K562 (cell line): Measurements from ENCODE around the gene CACNA1A. TPM values are rescaled to one million over a fixed set of nuclear protein-coding genes. Genes with fewer than 3 reads are reported as not detected.

Experiments
- ATAC-seq: fragments of 200-7000 bp; cut with Tn5 transposase; 3 replicates; pipeline ENCODE4 v1.9.1; 2020; ENCODE audit warnings: moderate library complexity
- BruUV-seq: library from RNA; stranded (reverse); fragments of 400-500 nt; replicated peaks from 2 replicates; lab custom pipeline; 2021; lab: Mats Ljungman, UMichigan
- CTCF ChIA-PET: fragments of 300-600 bp; formaldehyde crosslinking; extraction: SDS; loops from one replicate; lab custom pipeline; 2021; ENCODE audit warnings: low intra/inter-chr PET ratio; lab: Yijun Ruan, JAX
- POLR2A ChIA-PET: fragments of 300-600, 350-650 bp; sonication (Branson Sonifier 250); formaldehyde crosslinking; extraction: SDS; loops from one replicate; lab custom pipeline; 2021; ENCODE audit warnings: antibody characterized with exemption, inconsistent platforms; lab: Yijun Ruan, JAX
- DNase-seq, 4 experiments: peaks; one replicate each; pipeline versions ENCODE4 v3.0.0 to v3.0.0-alpha.2; 2011 to 2018; ENCODE audit warnings: low spot score in 3 of 4, mixed read lengths in 3 of 4; ENCODE audit errors: extremely low read depth in 1 of 4
- FAIRE-seq: peaks from 2 replicates; lab custom pipeline; 2011; peaks lifted over from hg19 to GRCh38; lab: Jason Lieb, UNC
- H2AFZ ChIP-seq: 2 replicates; pipeline ENCODE4 v1.6.0; 2011; ENCODE audit warnings: low read depth, low read length, control low read depth, inconsistent platforms
- H3K27ac ChIP-seq: fragments of 200-600 bp; 3 replicates; pipeline ENCODE4 v1.8.0; 2011; ENCODE audit warnings: low read depth, mild to moderate bottlenecking, control low read depth, inconsistent platforms, low read length, moderate library complexity, mixed read lengths; ENCODE audit errors: extremely low read depth
- H3K27me3 ChIP-seq, 2 experiments: fragments of 300-600 bp in 1 of 2; 2 replicates in 1 of 2; 3 replicates in 1 of 2; pipeline versions ENCODE4 v1.6.0 to v1.8.0; 2011; ENCODE audit warnings: inconsistent platforms in 2 of 2, low read length in 2 of 2, mild to moderate bottlenecking in 1 of 2, mixed read lengths in 1 of 2, moderate library complexity in 1 of 2; ENCODE audit not compliant: control insufficient read depth in 2 of 2, insufficient read depth in 2 of 2
- H3K36me3 ChIP-seq: fragments of 300-600 bp; 3 replicates; pipeline ENCODE4 v1.8.0; 2011; ENCODE audit warnings: mild to moderate bottlenecking, low read length, inconsistent platforms; ENCODE audit not compliant: control insufficient read depth, insufficient read depth
- H3K4me1 ChIP-seq, 2 experiments: fragments of 200-600 bp in 1 of 2; replicated peaks in 1 of 2; 2 replicates in 1 of 2; 3 replicates in 1 of 2; pipeline versions ENCODE4 v1.5.1 to v1.8.0; 2011; ENCODE audit warnings: inconsistent platforms in 2 of 2, low read length in 2 of 2, mild to moderate bottlenecking in 1 of 2, mixed read lengths in 1 of 2, moderate library complexity in 1 of 2; ENCODE audit not compliant: control insufficient read depth in 2 of 2, insufficient read depth in 2 of 2
- H3K4me2 ChIP-seq: 2 replicates; pipeline ENCODE4 v1.6.1; 2011; ENCODE audit warnings: low read length, control low read depth, inconsistent platforms, mixed read lengths; ENCODE audit not compliant: insufficient read depth
- H3K4me3 ChIP-seq: fragments of 200-600 bp; sonication (generic), shearing (Covaris generic); 2 replicates; pipeline ENCODE4 v1.5.1; 2016; ENCODE audit warnings: control low read depth, inconsistent platforms
- H3K79me2 ChIP-seq: fragments of 200-600 bp; 3 replicates; pipeline ENCODE4 v1.8.0; 2011; ENCODE audit warnings: low read length, inconsistent platforms; ENCODE audit not compliant: control insufficient read depth, insufficient read depth
- H3K9ac ChIP-seq, 2 experiments: 2 replicates each; pipeline versions ENCODE4 v1.6.0 to v1.6.1; 2011; ENCODE audit warnings: low read depth in 2 of 2, low read length in 2 of 2, control low read depth in 1 of 2, inconsistent platforms in 1 of 2, mild to moderate bottlenecking in 1 of 2, mixed read lengths in 1 of 2; ENCODE audit not compliant: insufficient read depth in 1 of 2
- H3K9me1 ChIP-seq: one replicate; pipeline ENCODE4 v1.6.0; 2011; ENCODE audit warnings: inconsistent platforms, mild to moderate bottlenecking, low read length, moderate library complexity; ENCODE audit not compliant: control insufficient read depth, insufficient read depth
- H3K9me3 ChIP-seq: replicated peaks from 2 replicates; pipeline ENCODE4 v1.5.1; 2011; ENCODE audit warnings: low read depth, low read length, inconsistent platforms; ENCODE audit not compliant: control insufficient read depth, insufficient read depth
- H4K20me1 ChIP-seq: replicated peaks from 2 replicates; pipeline ENCODE4 v1.6.1; 2011; ENCODE audit warnings: low read length, inconsistent platforms, mixed read lengths; ENCODE audit not compliant: control insufficient read depth, insufficient read depth
- BACH1 ChIP-seq: fragments of 200-800 bp; sonication (Bioruptor generic); IDR thresholded peaks from 2 replicates; pipeline ENCODE4 v1.6.1; 2016; ENCODE audit warnings: missing genetic modification characterization, missing compliant biosample characterization
- HIVEP1 ChIP-seq: fragments of 250-450 bp; sonication (Bioruptor Pico); IDR thresholded peaks from 2 replicates; pipeline ENCODE4 v1.4.0; 2020; ENCODE audit warnings: mild to moderate bottlenecking
- ZFP36 ChIP-seq: fragments of 150-350 bp; IDR thresholded peaks from 2 replicates; pipeline ENCODE4 v1.6.1; 2018; ENCODE audit warnings: low read length, low read depth; ENCODE audit not compliant: partially characterized antibody
- ZKSCAN3 ChIP-seq: fragments of 250-450 bp; sonication (Bioruptor Pico); IDR thresholded peaks from 2 replicates; pipeline ENCODE4 v1.4.0; 2020
- ZNF143 ChIP-seq: sonication (generic); formaldehyde crosslinking; IDR thresholded peaks from 2 replicates; pipeline ENCODE4 v1.9.0; 2022; ENCODE audit warnings: mild to moderate bottlenecking, missing genetic modification reagents
- ZNF431 ChIP-seq: sonication (generic); formaldehyde crosslinking; IDR thresholded peaks from 2 replicates; pipeline ENCODE4 v1.8.0; 2022; ENCODE audit warnings: mild to moderate bottlenecking, missing genetic modification reagents
- ZNF75A ChIP-seq: fragments of 450-650 bp; formaldehyde crosslinking; IDR thresholded peaks from 2 replicates; pipeline ENCODE4 v1.4.0; 2020; ENCODE audit warnings: mild to moderate bottlenecking
- ZNF76 ChIP-seq: fragments of 250-450 bp; sonication (Bioruptor Pico); IDR thresholded peaks from 2 replicates; pipeline ENCODE4 v1.4.0; 2020; ENCODE audit warnings: mild to moderate bottlenecking, moderate library complexity, borderline replicate concordance
- ZNF785 ChIP-seq: fragments of 250-450 bp; sonication (Bioruptor Pico); IDR thresholded peaks from 2 replicates; pipeline ENCODE4 v1.4.0; 2020; ENCODE audit warnings: mild to moderate bottlenecking
- WGBS: fragments of 100-300 bp; shearing (Covaris generic); methylation state at CpG from one replicate; pipeline ENCODE4 v1.1.6; 2016; ENCODE audit warnings: low coverage, mixed read lengths; ENCODE audit not compliant: insufficient coverage; ENCODE audit errors: missing lambda C conversion rate; 5-methylcytosine and 5-hydroxymethylcytosine counted together
- in situ Hi-C: fragments of 300-500 bp; cut with MboI; formaldehyde crosslinking; loops from 4 replicates; pipeline ENCODE4 v1.15.0; 2018; ENCODE audit warnings: inconsistent platforms, mixed read lengths
- intact Hi-C: fragments of 100-400 bp; cut with micrococcal nuclease; formaldehyde crosslinking; loops from 2 replicates; pipeline ENCODE4 v1.14.2; 2022
- polyA plus RNA-seq, 8 experiments: library from polyadenylated mRNA; depleted of rRNA in 4 of 8; stranded (reverse) in 5 of 8; unstranded in 3 of 8; fragments of >200 nt; fragmentation: Nextera tagmentation in 2 of 8; fragmentation: Illumina TruSeq in 1 of 8; extraction: Ambion mirVana in 2 of 8; extraction: Trizol in 1 of 8; gene quantifications; 2 replicates each; pipeline versions ENCODE4 v1.2.1 to v1.2.3, GENCODE V29; 2011 to 2014; ENCODE audit warnings: inconsistent platforms in 1 of 8, missing spikeins in 1 of 8
- total RNA-seq, 7 experiments: library from RNA; depleted of rRNA in 6 of 7; stranded (reverse); fragments of >200 nt in 6 of 7; fragmentation: Illumina TruSeq in 2 of 7; extraction: Trizol in 2 of 7; gene quantifications; 2 replicates each; pipeline versions ENCODE4 v1.2.1 to v1.2.3, GENCODE V29; 2011 to 2021; ENCODE audit warnings: low replicate concordance in 1 of 7
- TF ChIP-seq, protein P1 (sequence below), 2 experiments: fragments of 200-800 bp in 1 of 2; sonication (Bioruptor generic) in 1 of 2; sonication (generic) in 1 of 2; formaldehyde crosslinking in 1 of 2; IDR thresholded peaks in 1 of 2; conservative IDR thresholded peaks in 1 of 2; 2 replicates each; pipeline versions ENCODE4 v1.5.0 to v1.6.1; 2016 to 2020; ENCODE audit warnings: missing compliant biosample characterization in 1 of 2, missing genetic modification characterization in 1 of 2, missing genetic modification reagents in 1 of 2
- TF ChIP-seq, protein P2 (sequence below): fragments of 250-450 bp; sonication (Bioruptor Pico); IDR thresholded peaks from 2 replicates; pipeline ENCODE4 v1.4.0; 2020; ENCODE audit warnings: borderline replicate concordance
- TF ChIP-seq, protein P3 (sequence below), 2 experiments: IDR thresholded peaks; 2 replicates each; pipeline ENCODE4 v1.6.1; 2012; ENCODE audit warnings: improper control_type of control experiment in 2 of 2, low read depth in 2 of 2, low read length in 2 of 2, borderline replicate concordance in 1 of 2
- TF ChIP-seq, protein P4 (sequence below): IDR thresholded peaks from 3 replicates; pipeline ENCODE4 v1.6.1; 2011; ENCODE audit warnings: borderline replicate concordance, mild to moderate bottlenecking; ENCODE audit not compliant: insufficient read length, insufficient read depth

CACNA1A gene
- total and polyA plus RNA-seq, 9 of the 15 experiments (the other 6 are each of a cell fraction or from before 2014, with no cell fraction given) = 0.03 to 0.20 (median 0.09) TPM; not detected in 1

DNA sequence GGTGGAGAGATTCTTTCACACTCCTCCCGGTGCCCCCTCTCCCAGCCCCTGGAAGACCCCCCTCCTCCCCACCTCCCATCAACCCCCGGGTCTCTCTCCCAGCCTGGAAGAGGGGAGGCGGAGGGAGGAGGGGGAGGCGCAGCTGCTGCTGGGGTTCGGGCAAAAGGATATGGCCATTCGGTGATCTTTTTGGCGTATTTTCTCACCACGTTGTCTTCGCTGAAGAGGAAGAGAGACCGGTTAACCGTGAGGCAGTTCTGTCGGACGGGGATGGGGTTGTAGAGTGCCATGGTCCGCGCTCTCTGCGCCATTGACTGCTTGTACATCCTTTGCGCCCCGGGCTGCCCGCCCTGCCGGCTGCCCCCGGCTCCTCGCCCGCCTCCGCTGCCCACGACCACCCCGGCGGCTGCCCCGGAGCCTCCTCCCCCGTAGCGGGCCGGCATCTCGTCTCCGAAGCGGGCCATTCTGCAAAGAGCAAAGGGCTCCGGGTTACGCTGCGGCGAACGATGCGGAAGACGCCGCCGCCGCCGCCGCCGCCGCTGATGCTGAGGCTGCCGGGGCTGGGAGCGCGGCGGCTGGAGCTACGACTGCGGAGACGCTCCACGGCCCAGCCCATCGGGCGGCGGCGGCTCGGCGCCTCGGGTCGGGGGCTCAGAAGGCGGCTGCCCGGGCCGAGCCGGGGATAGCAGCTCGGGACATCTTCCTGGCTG lies 363 bp downstream of the CACNA1A start (continued):
- no peak for TF ChIP-seq ZNF143

DNA sequence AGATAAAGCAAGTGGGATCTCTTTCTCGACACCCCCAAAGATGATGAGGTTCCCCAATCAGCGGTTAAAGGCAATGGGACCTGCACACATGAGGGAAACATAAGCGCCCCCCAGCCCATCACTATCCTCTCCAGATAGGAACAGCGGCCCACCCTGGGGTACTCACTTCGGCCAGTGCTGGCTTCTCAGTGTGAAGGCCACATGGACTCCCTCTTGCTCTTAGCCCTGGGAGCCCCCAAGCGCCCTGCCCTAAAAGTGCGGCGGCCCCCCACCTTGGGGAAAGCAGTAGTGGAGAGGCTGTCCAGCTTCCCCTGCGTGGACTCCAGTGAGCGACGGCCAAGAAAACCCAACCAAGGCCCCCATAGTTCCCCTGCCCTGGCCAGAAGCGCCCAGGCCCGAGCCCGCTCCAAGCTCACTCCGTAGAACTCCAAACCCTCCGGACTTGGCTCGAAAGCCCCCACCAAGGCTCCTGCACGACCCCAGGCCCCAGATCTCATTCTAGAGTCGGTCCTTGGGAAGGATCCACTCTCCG lies 1.0 kb downstream of the CACNA1A start:
- ATAC-seq (no peak), FAIRE-seq (no peak), DNase-seq (no peak)
- WGBS = 7% methylated on average over 15 of the region's 20 CpGs
- intact Hi-C loops (no loop called here), in situ Hi-C loops (no loop called here)
- H4K20me1 ChIP-seq = no peaks in the 10 kb centered on the region
- no peak overlapping the region for H3K4me2 ChIP-seq
- no peaks in the 10 kb centered on the region for H3K36me3 ChIP-seq
- peaks cover 0 to 4% of the 10 kb centered on the region in 2 experiments; a peak in 1 of 5 replicates for H3K4me1 ChIP-seq
- no peak overlapping the region for H3K9ac ChIP-seq
- H3K4me3 ChIP-seq = no peak overlapping the region
- peaks cover 27 to 48% of the 10 kb centered on the region in 2 experiments; a peak in 4 of 5 replicates for H3K27me3 ChIP-seq
- no peaks in the 10 kb centered on the region for H3K79me2 ChIP-seq
- no TSS peak for BruUV-seq
- no peak overlapping the region for H3K27ac ChIP-seq
- no peaks in the 10 kb centered on the region for H3K9me1 ChIP-seq
- H3K9me3 ChIP-seq = no peaks in the 10 kb centered on the region
- ChIA-PET CTCF (no interaction called here), POLR2A (interaction anchor here (0.5 kb wide), 1 partner anchor 374 kb away, joined by 3 read pairs; no protein-coding TSS in a partner anchor)
- H2AFZ ChIP-seq = no peak overlapping the region
- TF ChIP-seq ZNF785 (CRISPR knock-in tag) = no peak
- TF ChIP-seq ZNF76 = no peak
- TF ChIP-seq BACH1 = no peak
- TF ChIP-seq HIVEP1 (CRISPR knock-in tag) = no peak
- TF ChIP-seq ZKSCAN3 (CRISPR knock-in tag) = no peak
- TF ChIP-seq ZNF431 (CRISPR knock-in tag) = no peak
- TF ChIP-seq, protein P1, sequence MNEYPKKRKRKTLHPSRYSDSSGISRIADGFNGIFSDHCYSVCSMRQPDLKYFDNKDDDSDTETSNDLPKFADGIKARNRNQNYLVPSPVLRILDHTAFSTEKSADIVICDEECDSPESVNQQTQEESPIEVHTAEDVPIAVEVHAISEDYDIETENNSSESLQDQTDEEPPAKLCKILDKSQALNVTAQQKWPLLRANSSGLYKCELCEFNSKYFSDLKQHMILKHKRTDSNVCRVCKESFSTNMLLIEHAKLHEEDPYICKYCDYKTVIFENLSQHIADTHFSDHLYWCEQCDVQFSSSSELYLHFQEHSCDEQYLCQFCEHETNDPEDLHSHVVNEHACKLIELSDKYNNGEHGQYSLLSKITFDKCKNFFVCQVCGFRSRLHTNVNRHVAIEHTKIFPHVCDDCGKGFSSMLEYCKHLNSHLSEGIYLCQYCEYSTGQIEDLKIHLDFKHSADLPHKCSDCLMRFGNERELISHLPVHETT (CRISPR knock-in tag; conservative IDR thresholded peaks at IDR 0.05 in 1 of 2, IDR thresholded peaks at IDR 0.05 in 1 of 2) = no peak
- no peak for TF ChIP-seq ZFP36
- TF ChIP-seq, protein P2, sequence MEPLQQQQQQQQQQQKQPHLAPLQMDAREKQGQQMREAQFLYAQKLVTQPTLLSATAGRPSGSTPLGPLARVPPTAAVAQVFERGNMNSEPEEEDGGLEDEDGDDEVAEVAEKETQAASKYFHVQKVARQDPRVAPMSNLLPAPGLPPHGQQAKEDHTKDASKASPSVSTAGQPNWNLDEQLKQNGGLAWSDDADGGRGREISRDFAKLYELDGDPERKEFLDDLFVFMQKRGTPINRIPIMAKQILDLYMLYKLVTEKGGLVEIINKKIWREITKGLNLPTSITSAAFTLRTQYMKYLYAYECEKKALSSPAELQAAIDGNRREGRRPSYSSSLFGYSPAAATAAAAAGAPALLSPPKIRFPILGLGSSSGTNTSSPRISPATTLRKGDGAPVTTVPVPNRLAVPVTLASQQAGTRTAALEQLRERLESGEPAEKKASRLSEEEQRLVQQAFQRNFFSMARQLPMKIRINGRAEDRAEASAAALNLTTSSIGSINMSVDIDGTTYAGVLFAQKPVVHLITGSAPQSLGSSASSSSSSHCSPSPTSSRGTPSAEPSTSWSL (CRISPR knock-in tag) = no peak
- TF ChIP-seq ZNF75A (CRISPR knock-in tag) = no peak
- TF ChIP-seq, protein P3, sequence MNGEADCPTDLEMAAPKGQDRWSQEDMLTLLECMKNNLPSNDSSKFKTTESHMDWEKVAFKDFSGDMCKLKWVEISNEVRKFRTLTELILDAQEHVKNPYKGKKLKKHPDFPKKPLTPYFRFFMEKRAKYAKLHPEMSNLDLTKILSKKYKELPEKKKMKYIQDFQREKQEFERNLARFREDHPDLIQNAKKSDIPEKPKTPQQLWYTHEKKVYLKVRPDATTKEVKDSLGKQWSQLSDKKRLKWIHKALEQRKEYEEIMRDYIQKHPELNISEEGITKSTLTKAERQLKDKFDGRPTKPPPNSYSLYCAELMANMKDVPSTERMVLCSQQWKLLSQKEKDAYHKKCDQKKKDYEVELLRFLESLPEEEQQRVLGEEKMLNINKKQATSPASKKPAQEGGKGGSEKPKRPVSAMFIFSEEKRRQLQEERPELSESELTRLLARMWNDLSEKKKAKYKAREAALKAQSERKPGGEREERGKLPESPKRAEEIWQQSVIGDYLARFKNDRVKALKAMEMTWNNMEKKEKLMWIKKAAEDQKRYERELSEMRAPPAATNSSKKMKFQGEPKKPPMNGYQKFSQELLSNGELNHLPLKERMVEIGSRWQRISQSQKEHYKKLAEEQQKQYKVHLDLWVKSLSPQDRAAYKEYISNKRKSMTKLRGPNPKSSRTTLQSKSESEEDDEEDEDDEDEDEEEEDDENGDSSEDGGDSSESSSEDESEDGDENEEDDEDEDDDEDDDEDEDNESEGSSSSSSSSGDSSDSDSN (IDR thresholded peaks at IDR 0.05; ENCODE audit: borderline replicate concordance in 1 of 2, low read depth in 2 of 2, low read length in 2 of 2) = no peak
- TF ChIP-seq, protein P4, sequence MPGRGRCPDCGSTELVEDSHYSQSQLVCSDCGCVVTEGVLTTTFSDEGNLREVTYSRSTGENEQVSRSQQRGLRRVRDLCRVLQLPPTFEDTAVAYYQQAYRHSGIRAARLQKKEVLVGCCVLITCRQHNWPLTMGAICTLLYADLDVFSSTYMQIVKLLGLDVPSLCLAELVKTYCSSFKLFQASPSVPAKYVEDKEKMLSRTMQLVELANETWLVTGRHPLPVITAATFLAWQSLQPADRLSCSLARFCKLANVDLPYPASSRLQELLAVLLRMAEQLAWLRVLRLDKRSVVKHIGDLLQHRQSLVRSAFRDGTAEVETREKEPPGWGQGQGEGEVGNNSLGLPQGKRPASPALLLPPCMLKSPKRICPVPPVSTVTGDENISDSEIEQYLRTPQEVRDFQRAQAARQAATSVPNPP = no peak
